HG03103 (cell line): ENCODE results near the gene ASCC1.

ENCODE experiments used
- ATAC-seq: cut with Tn5 transposase; IDR thresholded peaks from one replicate; pipeline ENCODE4 v1.9.1; 2021; ENCODE audit warnings: low read depth; ENCODE audit not compliant: unreplicated experiment

The ASCC1 gene

GRCh38 chr10:72087969-72088888 lies 127.8 kb downstream of the ASCC1 start, which contains the start of gene SPOCK2:
SPOCK2 (minus strand) TSS chr10:72088551; CDS start chr10:72088328, 223 bp downstream.
- no peak for ATAC-seq

DNA sequence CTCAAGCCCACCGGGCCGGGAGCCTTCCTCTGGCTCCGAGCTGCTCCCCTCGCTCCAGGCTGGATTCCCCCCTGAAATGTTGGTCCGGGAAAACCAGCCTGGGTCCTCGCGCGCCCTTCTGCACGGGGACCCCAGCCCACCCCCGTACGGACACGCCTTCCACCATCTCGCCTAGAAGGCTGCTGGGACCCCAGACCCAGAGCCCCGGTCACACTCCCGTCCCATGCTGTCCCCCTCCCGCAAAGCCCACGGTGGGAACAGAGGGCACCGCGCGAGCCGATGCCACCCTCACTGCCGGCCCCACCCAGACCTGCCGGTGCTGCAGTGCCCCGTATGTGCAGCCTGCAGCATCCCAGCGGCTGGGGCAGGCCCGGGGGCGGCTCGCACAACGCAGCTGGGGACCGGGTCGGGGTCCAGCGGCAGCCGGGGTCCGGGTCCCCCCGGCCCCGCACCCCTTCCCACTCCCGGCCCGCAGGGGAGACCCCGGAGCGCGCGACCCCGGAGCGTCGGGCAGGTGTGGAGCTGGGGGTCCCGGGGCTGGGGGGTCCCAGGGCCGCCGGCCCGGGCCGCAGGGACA lies 128.6 kb downstream of the ASCC1 start:
- ATAC-seq, result no peak

GRCh38 chr10:72086466-72087391 lies 129.3 kb downstream of the ASCC1 start:
- no peak for ATAC-seq

- ATAC-seq, result no peak
Observed at GRCh38 chr10:72085864-72086465, 130.1 kb downstream of the ASCC1 start.

DNA sequence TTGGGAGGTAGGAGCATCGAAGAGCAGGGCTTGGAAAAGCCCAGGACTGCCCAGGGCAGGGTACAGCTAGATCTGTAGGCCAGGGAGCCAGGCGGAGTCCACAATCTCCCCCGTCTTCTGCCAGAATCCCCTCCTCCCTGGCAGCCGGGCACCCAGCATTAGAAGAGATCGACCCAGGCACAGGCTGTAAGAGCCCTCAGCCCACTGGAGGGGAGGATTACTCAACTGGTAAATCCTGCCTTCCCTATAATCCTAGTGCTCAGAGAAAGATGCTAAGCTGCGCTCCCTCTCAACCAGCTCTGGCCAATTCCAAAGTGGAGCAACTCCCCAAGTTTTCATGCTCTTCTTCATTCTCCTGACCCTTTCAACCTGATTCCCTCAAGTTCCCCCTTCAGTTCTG lies 130.9 kb downstream of the ASCC1 start:
- no peak for ATAC-seq

- ATAC-seq, result no peak
Observed at GRCh38 chr10:72083790-72084459, 132.2 kb downstream of the ASCC1 start.

DNA sequence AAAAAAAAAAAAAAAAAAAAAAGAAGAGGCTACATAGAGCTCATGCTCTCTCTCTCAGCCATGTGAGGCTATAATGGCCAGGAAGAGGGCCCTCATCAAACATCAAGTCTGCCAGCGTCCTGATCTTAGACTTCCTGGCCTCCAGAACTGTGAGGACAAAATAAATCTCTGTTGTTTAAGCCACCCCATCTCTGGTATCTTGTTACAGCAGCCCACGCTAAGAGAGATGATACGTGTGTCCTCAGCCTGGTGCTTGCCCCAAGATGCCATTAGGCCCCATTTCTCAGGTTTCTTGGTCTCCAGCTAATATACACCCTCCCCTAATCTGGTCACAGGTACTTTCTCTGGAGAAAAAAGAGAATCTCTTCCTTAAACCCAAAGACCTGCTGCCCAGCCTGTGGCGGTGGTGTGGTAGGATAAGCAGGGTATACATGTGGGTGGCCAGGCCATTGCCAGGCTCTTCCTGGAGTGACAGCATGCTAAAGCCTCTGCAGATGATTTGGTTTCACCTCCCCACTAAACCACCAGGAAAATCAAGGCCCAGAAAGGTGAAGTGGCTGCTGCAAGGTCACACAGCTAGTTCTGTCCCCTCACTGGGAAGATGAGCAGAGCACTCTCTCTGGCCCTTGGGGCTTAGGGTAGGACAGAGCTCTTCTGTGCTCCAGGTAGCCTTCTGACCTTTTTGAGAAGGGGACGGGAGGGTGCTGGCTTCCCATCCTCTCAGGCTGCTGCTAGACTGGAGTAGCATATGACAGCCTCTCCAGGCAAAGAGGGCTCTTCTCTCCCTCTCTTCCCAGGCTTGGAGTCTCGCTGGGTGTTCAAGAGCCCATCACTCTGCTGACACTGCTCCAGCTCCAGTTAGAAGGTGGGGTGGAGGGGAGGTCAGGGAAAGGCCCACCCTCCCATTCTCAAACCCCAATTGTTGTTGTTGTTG lies 133.0 kb downstream of the ASCC1 start:
- ATAC-seq, result no peak

- ATAC-seq, result no peak
Observed at GRCh38 chr10:72081772-72082590, 134.1 kb downstream of the ASCC1 start.

- ATAC-seq, result no peak
Observed at GRCh38 chr10:72081210-72081609, 134.9 kb downstream of the ASCC1 start.

- no peak for ATAC-seq
Observed at GRCh38 chr10:72080042-72080975, 135.8 kb downstream of the ASCC1 start.

DNA sequence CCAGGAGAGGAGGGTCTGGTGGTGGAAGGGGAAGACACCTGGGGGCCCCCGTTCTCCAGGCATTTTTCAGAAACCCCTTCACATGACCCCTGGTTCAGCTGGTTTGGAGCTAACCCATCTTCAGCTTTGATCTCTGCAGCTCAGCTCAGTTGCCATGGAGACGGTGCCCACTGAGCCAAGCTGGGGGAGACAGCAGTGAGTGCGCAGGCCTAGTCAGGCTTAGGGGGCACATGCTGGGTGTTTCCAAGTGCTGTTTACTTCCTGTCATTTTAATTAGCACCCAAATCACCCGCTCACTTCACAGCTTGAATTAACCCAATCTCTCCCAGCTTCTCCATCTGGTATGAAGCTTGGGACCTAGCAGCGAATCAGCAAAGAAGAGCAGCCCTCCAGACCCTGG lies 136.7 kb downstream of the ASCC1 start:
- ATAC-seq, result no peak

DNA sequence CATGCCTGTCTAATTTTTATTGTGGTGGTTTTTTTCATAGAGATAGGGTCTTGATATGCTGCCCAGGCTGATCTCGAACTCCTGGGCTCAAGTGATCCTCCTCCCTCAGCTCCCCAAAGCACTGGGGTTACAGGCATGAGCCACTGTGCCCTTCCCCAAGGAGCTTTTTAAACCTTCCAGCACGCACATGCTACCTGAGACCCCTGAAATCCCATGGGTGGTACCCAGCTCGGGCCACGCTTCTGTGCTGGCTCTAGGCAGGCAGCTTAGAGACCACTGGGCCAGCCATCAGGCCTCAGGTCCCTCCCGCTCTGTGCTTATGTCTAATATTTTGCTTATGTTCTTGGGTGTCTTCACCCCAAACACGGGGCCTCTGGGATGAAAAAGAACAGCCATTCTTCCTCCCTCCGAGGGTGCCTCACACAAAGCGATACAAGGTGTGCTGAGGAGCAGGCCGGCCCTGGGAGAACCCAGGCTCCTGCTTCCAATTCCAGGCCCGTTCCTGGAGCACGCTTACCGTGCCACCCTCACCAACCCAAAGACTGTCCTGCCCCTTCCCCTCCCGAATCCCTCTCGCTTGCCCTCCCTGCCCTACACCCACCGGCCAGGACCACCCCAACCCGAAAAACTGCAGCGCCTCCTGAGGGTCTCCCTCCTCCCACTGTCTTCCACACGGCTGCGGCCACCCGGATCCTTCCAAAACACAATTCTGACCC lies 138.6 kb downstream of the ASCC1 start:
- ATAC-seq, result no peak

GRCh38 chr10:72076756-72077155 lies 139.3 kb downstream of the ASCC1 start:
- ATAC-seq, result no peak

DNA sequence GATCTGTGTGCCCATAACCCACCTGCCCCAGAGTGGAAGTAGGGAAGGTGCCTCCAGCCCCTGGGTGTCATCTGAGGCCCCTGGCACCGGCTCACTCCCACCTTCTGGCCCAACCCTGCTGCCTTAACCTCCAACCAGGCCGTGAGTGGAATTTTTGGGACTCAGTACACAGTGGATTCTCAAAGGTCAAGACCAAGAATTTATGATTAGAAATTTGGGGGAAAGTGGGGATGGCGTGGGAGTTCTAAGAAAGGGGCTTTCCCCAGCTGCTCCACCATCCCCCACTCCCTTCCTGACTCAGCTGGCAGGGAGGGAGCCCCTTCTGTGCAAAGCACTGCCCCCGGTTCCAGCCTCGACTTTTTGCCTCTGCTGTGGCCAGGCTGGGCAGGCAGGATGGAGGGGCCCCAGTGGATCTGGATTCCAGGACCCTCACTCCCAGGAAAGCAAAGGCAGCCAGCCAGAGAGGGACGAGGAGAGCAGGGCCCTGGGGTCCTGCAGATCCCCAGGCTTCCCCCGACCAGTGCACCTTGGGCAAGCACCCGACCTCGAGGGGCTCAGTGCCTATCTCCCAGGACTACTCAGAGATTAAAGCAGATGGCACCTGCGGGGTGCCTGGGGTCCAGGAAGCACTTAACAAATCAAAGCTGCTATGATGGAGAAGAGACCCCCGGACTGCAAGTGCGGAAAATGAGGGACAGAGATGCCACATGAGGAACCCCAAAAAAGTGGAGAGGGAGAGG lies 140.5 kb downstream of the ASCC1 start:
- no peak for ATAC-seq

DNA sequence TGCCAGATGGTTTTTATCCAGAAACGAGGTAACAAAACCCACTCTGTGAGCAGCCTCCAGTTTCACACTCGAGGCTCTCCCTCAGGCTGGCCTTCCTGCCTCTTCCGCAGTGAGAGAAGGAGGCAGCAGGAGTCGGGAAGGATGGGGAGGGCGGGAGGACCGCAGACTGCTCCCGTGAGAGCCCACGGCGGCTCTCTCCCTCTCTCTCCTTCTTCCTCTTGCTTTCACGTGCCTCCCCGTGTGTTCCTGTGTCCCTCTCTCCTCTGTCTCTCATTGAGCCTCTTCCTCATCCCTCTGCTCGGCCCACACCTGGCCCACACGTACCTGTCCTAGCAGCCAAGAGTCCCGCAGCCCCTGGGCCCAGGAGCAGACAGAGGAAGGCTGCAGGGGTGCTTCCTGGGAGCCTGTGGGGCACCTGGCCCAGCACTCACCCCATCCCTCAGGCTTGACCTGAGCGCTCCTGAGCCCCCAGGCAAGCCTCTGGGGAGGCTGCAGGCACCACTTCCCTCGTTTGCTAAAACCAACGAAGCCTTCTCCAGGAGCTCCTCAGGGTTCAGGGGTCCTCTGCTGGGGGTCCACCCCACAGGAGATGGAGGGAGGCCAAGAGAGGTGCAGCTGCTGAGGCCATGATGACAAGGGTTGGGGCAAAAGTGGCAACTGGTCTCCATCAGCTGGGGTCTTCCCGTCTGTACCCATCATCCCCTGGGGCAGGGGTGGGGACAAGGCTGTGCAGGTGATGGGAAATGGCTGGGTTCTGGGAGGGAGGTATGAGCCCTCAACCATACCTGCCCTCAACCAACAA lies 141.3 kb downstream of the ASCC1 start:
- ATAC-seq, result no peak
